Measurements from ENCODE around the gene CRB1.

CRB1 gene

DNA sequence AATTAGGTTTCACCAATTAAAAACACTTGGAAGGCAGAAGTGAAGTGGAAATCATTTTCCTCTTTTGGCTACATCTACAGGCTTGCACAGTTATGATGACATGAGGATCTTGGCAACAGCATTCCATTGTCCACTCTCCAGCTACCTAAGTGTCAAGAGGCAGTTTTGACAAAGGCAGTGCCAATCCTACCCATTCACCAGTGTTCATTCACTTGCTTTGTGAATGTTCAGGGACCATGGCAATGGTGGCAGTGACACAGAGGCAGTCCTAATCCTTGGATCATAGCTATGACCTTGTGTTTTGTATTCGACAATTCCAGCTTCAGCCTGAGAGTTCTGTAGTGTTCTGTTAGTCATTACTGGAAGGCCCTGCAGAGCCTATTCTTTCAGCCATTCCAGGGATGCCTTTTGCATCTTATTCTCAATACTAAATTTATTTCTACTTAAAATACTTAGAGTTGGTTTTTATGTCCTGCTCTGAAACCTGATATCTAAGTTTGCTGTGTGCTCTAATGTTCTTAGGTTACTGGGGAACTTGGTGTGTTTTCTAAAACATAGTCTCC, 36.7 kb downstream of the CRB1 start:
- DNase-seq (ENCODE audit: low read depth in 2 of 2): no peak

GRCh38 chr1:197305925-197306324, 37.9 kb downstream of the CRB1 start:
- DNase-seq (ENCODE audit: low read depth in 2 of 2): no peak

GRCh38 chr1:197306381-197307062, 38.5 kb downstream of the CRB1 start:
- no peak for DNase-seq (ENCODE audit: low read depth in 2 of 2)

DNA sequence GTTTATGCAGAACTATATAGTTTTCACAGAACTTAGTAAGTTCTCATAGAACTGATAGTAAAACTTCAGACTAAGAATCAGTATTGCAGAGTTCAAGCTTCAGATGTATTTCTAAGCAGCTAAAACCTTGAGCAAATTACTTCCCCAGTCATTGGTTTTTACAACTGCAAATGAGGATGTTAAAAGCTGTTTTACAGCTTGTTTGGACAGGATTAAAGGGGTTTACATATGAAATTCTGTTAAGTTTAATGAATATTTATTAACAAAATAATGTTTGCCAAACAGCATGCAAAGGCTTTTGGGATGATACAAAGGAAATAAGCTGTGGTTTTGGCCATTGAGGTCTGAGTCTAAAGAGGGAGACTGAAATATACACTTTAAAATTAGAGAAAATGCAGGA, 39.1 kb downstream of the CRB1 start:
- DNase-seq (ENCODE audit: low read depth in 2 of 2): no peak

DNA sequence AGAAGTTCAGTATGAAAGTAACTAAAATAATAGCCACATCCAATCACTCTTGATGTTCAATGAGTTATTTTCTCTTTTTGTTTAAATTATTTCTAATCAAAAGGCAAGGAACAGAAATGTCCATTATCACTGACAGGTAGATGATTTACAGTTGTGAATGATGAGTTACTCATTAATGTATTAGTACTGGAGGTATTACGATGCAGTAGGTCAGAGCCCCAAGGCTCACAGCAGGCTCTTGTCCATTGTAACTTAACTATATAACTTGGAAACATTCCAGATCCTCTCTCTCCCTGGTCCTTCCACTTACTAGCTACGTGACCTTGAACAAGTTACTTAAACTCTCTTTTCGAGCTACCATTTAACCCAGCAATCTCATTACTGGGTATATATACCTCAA, 39.5 kb downstream of the CRB1 start:
- no peak for DNase-seq (ENCODE audit: low read depth in 2 of 2)

DNA sequence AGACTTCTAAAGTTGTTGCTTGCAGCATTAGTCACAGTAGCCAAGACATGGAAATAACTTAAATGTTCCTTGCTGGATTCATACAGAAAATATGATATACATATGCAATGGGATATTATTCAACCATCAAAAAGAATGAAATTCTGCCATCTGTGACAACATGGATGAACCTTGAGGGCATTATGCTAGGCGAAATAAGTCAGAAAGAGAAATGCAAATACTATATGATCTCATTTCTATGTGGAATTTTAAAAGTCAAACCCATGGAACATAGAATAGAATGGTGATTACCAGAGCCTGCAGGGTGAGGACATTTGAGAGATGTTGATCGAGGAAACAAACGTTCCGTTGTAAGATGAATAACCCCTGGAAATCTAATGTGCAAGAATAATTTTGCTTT, 43.0 kb downstream of the CRB1 start:
- no peak for DNase-seq (ENCODE audit: low read depth in 2 of 2)

DNA sequence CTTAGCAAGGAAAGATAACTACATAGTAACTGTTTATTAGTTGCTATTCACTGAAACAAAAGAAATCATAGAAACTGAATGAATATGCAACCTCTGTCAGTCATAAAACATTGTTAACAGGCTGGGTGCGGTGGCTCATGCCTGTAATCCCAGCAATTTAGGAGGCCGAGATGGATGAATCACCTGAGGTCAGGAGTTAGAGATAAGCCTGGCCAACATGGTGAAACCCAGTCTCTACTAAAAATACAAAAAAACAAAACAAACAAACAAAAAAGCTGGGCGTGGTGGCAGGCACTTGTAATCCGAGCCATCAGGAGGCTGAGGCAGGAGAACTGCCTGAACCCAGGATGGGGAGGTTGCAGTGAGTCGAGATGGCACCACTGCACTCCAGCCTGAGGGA, 44.1 kb downstream of the CRB1 start:
- DNase-seq (ENCODE audit: low read depth in 2 of 2): no peak

- no peak for DNase-seq (ENCODE audit: low read depth in 2 of 2)
Measured at GRCh38 chr1:197313713-197314112, 45.7 kb downstream of the CRB1 start.

DNA sequence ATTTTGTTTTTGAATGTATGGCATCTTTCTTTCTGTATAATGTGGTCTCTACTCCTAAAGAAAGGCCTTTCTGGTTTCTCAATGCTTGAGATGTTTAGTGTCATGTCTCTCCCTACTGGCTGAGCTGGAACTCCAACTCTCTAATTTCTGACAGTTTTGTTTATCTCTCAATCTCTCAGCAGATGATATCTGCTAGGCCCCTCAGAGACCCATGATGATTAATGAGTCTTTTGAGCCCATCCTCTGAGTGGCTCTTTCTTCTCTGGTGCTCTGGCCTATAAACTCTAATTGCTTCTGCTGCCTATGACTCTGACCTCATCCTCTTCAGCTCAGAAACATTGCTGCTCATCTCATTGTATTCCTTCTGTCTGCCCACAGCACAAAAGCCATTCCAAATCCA, 46.6 kb downstream of the CRB1 start:
- DNase-seq (ENCODE audit: low read depth in 2 of 2): no peak

GRCh38 chr1:197319631-197320030, 51.6 kb downstream of the CRB1 start:
- no peak for DNase-seq (ENCODE audit: low read depth in 2 of 2)

- no peak for DNase-seq (ENCODE audit: low read depth in 2 of 2)
Measured at GRCh38 chr1:197320991-197321531, 53.0 kb downstream of the CRB1 start.

GRCh38 chr1:197321811-197322210, 53.8 kb downstream of the CRB1 start:
- no peak for DNase-seq (ENCODE audit: low read depth in 2 of 2)

DNA sequence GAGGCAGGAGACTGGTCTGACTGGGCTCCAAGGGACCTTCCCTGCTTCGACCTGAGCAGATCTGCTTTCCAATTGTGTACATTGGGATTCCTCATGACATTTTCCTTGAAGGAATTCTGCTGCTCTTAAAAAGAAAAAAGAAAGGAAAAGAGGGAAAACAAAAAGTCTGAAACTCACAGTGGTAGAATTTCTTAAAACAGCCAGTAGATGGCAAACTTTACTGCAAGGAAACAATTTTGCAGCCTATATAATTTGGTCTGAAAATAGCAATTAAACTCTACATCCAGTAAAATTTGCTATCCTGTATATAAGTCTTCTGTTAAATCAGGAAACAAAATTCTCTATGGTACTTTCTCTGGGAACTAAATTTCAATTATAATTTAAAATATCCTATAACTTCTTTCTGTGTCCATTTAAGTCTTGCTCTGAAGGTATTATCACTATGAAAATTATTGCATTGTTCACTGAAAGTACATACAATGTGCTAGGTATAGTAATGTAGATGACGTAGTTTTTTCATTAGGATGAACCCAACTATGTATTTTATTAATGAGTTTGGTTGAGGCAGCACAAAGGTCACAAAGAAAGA, 59.8 kb downstream of the CRB1 start:
- no peak for DNase-seq (ENCODE audit: low read depth in 2 of 2)

DNA sequence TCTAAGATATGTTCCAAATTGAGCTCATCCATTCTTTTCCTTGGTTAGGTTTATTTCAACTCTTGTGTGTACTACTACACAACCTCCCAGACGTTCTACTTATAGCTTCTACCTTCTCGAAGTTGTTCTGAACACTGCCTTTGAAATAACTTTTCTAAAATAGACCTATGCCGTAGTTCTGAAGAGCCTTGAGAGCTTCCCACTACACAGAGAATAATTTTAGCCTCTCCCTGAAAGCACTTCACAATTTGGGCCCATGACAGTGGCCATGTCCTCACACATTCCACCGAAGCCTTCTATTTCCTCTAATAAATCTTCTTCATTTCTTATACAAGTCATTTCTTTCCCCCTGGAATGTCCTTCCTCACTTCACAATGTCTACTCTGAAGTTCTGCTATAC, 62.2 kb downstream of the CRB1 start:
- no peak for DNase-seq (ENCODE audit: low read depth in 2 of 2)

GRCh38 chr1:197331565-197331964, 63.5 kb downstream of the CRB1 start:
- no peak for DNase-seq (ENCODE audit: low read depth in 2 of 2)

GRCh38 chr1:197333041-197333440, 65.0 kb downstream of the CRB1 start:
- DNase-seq (ENCODE audit: low read depth in 2 of 2): no peak

- no peak for DNase-seq (ENCODE audit: low read depth in 2 of 2)
Measured at GRCh38 chr1:197336571-197336970, 68.5 kb downstream of the CRB1 start.

DNA sequence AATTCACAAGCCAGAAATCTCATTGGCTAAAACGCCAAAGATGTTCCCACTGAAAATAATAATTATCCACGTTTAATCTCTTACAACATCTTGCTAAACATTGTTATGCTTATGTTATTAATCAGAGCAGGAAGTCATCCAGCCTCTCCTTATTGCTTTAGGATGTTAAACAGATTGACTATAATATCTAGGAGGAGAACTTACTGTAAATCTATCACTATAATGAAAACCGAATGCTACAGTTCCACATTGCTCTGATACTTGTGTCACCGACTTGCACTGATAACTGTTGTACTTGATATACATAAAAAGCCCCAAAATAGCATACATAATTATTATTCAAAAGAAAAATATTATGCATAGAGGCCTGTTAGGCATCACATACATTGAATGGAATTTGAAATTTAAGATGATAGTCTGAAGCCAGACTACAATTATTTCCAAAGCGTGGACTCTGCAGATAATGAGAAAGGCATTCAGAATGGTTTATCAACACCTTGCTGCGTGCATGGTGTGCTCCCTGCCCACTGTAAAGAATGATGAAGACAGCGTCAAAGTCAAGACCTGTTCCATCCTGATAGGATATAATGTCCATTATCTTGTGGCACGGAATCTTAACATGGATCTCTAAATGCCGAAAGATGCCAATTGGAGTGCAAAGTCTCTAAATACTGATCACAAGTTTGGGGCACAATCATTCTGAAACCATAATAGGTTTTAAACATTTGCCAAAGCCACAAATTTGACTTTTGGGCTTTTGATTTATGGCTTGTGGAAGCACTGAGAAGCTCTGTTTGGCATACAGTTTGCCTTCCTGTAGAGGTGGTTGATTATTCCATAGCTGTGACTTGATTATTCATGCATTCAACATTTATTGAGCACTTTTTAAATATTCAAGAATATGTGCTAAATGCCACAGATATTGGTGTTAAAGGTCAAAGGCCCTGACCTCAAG, 71.3 kb downstream of the CRB1 start:
- DNase-seq (ENCODE audit: low read depth in 2 of 2): no peak

- DNase-seq (ENCODE audit: low read depth in 2 of 2): no peak
Measured at GRCh38 chr1:197341626-197342025, 73.6 kb downstream of the CRB1 start.

DNA sequence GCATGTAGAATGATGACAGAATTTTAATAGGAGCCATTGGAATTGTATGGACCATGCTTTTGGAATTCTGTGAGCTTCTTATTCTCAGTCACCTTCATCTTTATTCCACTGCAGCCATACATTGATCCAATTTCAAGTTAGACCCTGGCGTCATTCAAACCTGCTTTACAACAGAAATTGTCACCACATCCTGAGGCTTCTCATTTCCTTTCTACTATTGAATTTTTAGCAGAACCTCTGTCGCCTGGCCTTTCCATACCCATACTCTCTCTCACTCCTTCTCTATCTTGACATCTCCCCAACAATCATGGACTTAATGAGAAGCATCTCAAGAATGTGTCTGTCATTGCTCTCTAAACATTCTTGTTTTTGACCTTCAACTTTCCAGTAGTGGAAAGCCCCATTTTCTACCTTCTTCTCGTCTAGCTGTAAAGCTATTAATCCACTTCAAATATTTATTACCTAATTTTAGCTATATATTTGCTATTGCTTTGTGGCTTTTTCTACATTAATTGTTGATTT, 74.1 kb downstream of the CRB1 start:
- DNase-seq (ENCODE audit: low read depth in 2 of 2): no peak

DNA sequence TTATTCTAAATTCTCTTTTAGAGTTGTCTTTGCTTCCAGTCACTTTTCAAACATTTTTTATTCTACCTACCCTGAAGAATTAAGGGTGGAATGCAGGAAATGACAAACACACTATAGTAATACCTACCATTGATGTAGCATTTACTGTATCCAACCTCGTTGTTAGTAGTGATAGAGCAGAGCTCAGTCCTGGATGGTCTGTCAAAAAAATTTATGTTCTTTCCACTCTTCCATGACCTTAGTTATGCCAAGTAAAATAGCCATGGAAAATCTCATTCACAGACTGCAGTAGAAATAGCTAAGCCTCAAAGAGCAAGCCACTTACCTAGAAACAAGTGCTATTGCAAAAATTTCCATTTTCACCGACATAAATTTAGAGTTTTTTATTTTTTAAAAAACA, 74.6 kb downstream of the CRB1 start:
- DNase-seq (ENCODE audit: low read depth in 2 of 2): no peak

Measured in stimulated activated CD4-positive, alpha-beta T cell treated with anti-CD3 and anti-CD28 coated beads, Interleukin-4, amount 100 ng/mL, for 48 hours (primary cell).